ENCODE measurements around the gene NFU1. TPM values are rescaled to one million over a fixed set of nuclear protein-coding genes. Genes with fewer than 3 reads are reported as not detected.
A peak's percentile ranks its signal among the peaks of the same experiment; 100 is the strongest.
"Not testable (repeated sequence)": the region's sequence is repeated elsewhere in the genome, so short reads cannot be mapped to it uniquely, and the experiment has no call there.

The NFU1 gene
- total RNA-seq, 1 donor from 2014 or later = 94.2 TPM

DNA sequence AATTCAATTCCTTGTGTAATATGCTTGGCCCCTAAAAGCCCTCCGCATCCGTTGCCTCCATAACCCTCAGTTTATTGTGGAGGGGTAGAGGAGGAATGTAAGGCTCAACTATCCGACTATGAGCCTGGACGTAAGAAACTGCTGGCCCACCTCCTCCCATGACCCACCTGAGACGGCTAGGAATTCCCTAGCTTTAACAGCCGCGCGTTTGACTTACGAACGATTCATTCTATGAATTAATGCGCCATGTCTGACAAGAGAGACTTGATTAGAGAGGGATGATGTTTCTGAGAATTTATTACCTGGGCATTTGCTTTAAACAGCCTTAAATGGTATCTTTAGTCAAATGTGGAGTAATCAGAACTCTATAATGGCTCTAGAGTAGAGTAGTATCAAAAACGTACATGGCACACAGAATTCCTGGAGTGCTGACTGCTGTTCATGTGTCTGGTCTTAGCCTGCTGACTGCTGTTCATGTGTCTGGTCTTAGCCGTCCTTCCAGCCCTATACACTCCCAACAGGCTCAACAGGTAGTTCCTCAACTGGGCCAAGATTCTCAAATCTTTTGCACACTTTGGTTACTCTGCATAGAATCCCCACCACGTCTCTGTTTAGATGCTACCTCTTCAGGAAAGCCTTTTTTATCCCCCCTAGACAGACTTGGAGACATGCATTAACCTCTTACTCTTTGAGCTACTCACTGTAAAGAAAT, 49.3 kb downstream of the NFU1 start:
- DNase-seq (ENCODE audit: low spot score) = no peak

DNA sequence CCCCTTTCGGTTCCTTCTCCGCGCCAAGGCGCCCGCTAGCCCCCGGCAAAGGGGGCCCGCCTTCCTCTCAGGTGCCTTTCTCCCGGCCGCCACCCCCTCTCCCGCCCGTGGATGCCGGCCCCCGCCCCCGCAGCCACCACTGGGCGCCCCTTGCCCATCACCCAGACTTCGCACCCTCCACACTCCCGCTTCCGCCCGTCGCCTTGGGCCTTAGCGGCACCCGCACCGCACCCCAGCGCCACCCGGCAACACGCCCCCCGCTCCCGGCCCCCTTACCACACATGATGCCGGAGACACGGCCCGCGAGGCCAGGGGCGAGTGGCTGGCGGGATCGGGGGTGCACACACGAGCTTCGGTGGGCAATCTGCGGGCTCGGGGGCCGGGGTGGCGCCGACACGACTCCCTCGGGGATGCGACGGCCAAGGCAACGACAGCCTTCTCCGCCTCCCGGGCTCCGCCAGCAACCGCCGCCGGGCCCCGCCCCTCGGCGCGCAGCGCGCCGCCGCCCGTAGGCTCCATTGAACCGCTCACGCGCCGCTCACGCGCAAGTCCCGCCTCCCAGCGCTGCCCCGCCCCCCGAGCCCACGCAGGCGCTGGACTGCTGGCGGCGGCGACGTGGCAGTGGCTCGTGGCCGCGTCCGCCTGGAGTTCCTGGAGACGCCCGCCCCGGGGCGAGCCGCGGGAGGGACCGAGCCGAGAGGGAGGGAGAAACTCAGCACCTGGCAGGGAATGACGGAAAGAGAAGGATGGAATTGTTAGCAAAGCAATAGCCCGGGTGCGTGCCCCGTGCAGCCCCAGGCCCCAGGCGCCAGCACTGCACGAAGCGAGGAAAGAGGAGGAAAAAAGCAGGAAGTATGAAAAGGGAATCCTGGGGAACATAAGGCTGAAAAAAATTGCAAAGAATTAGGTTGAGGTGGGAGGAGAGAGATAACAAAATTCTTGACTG, 50.2 kb downstream of the NFU1 start, which contains the start of gene GFPT1:
Gene GFPT1, minus strand, starts transcription at position 439 of the 946 bp plus-strand sequence. Its CDS starts 156 bp downstream, at position 283.
- DNase-seq (ENCODE audit: low spot score) = peak; percentile 98

DNA sequence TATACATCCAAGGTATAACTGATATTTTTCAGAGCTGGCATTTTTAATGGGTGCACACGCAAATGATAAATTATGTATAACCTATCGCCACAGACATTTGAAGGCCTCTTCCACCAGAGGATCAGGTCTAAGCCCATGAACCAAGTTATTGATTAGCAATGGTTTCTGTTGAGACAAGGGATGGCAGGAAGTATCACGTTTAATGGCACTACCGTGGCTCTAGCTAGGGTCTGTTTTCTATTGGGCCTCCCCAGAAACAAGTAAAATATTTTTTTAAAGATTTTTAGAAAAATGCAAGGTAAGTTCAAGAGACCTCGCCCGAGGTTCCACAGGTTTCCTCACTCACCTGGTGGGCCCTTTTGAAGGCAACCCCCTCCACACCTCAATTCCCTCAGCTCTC, 50.9 kb downstream of the NFU1 start:
- no peak for DNase-seq (ENCODE audit: low spot score)

DNA sequence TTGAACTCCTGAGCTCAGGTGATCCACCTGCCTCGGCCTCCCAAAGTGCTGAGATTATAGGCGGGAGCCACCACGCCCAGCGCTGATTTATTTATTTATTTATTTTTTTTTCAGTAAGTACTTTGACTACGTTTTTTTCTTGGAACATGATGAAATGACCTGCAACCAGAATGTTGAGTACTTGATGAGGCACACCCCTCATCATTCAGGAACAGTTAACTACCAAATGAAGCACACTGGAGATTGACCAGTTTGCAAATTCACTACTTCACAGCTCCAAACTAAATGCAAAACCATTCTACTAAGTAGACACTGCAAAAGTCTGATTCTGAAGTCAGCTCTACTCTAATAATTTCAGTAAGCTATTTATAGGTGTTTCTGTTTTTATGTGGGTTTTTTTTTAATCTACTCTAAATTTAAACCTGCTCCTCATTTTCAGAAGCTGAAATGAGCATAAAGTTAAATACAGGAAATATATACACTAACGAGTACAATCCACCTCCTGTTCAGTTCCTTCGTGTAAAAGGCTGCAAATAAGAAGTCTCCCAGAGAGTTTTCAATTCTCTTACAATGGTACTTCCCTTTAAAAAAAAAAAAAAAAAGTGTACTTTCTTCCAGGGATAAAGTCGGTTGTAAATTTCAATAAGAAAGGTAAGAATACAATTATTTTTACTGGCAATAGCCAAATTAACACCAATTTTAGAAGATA, 51.6 kb downstream of the NFU1 start:
- DNase-seq (ENCODE audit: low spot score) = no peak

DNA sequence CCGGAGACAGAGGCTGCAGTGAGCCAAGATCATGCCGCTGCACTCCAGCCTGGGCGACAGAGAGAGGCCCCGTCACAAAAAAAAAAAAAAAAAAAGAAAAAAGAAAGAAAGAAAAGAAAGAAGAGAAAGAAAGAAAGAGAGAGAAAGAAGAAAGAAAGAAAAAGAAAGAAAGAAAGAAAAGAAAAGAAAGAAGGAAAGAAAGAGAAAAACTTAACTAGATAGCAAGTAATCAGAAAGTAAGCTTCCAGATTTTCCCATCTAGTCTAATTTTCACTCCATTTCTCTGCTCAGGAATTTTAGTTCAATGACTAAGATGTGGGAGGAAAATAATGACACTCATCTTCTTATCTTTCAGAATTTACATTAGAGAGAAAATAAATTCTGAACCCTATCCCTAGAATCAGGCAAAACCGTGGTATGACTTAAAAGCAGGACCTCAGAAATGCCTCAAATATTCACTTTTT, 52.6 kb downstream of the NFU1 start:
- DNase-seq (ENCODE audit: low spot score) = no peak

DNA sequence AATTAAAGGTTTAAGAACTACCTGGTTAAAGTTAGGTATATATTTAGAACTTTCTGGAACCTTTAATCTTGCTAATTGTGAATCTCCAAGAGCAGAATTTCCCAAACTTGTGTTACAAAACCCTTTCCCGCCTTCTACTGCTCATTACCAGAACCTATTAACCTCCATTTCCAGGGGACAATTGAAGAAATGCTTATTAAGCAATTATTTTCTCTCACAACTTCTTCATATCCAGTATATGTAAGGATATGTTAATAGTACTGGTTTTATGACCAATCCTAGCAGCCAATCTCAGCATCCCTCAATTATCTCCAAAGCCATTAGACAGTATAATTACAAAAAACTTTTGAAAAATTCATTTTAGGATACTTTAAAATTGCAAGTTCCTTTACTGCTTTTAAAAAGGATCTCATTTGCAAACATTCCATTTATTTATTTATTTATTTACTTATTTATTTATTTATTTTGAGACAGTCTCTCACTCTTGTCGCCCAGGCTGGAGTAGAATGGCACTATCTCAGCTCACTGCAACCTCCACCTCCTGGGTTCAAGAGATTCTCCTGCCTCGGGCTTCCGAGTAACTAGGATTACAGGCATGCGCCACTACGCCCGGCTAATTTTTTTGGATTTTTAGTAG, 53.9 kb downstream of the NFU1 start:
- no peak for DNase-seq (ENCODE audit: low spot score)

DNA sequence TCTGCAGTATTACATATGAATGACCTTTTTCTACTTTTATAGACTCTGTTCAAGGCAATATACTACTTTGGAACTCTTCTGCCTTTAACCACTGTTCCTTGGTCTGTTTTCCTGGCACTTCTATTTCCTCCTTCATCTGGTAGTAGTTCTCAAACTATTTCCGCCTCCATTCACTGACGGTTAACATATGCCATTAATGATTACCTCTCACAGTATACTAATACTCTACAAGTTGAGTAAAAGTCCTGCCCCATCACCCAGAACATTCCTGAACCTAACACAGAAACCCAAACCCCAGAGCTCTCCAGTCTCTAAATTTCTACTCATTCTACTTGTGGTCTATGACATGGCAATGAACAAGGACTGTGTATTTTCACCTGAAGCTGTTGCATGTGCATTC, 54.7 kb downstream of the NFU1 start:
- no peak for DNase-seq (ENCODE audit: low spot score)

DNA sequence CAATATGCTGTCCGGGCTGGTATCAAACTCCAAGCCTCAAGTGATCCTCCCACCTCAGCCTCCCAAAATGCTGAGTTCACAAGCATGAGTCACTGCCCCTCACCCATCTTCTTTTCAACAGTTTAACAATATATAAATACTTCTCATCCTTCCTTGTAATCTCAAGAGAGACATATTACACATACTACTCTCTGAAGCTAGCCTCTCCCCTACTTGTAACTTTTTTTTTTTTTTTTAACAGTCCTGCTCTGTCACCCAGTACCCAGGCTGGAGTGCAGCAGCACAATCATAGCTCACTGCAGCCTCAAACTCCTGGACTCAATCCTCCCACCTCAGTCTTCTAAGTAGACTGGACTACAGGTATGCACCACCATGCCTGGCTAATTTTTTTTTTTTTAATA, 55.9 kb downstream of the NFU1 start:
- DNase-seq (ENCODE audit: low spot score) = no peak

DNA sequence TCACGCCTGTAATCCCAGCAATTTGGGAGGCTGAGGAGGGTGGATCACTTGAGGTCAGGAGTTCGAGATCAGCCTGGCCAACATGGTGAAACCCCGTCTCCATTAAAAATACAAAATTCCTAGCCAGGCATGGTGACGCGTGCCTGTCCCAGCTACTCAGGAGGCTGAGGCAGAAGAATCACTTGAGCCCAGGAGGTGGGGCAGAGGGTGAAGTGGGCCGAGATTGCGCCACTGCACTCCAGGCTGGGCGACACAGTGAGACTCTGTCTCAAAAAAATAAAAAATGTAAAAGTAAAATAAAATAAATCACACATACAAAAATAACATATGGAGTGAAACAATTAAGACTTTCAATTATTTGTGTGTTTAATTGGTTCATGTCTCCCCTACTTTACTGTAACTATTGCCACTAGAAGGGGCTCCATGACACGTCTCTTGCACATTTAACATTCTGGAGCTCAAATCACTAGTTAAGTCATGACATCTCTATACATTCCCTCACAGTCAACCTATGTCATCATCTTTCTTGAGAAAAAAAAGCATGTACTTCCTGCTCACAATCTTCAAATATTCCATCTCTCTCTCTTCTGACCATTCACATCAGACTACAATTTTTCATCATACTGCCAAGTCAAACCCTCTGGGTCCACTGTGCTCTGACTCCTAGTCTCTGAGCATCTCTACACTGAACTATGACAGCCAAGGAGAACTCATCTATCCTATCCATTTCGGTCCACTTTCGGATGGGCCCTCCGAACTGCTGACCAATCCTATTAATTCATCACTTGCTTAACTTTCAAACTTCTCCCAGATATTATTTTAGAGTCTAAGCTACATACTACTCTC, 56.9 kb downstream of the NFU1 start:
- DNase-seq (ENCODE audit: low spot score) = no peak

DNA sequence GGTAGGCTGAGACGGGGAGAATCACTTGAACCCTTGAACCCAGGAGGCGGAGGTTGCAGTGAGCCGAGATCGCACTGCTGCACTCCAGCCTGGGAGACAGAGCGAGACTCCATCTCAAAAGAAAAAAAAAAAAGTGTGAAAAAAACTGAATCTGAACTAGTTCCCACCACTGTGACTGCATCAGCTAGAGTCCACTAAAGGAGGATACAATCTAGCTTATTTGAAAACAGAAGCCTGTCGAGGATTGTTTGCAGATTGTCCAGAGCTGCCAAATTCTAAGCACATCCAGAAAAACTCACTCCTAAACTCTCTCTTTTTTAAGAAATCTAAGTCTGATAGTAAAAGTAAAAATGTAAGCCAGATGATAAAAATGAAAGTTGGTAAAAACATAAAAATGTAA, 60.8 kb downstream of the NFU1 start:
- no peak for DNase-seq (ENCODE audit: low spot score)

DNA sequence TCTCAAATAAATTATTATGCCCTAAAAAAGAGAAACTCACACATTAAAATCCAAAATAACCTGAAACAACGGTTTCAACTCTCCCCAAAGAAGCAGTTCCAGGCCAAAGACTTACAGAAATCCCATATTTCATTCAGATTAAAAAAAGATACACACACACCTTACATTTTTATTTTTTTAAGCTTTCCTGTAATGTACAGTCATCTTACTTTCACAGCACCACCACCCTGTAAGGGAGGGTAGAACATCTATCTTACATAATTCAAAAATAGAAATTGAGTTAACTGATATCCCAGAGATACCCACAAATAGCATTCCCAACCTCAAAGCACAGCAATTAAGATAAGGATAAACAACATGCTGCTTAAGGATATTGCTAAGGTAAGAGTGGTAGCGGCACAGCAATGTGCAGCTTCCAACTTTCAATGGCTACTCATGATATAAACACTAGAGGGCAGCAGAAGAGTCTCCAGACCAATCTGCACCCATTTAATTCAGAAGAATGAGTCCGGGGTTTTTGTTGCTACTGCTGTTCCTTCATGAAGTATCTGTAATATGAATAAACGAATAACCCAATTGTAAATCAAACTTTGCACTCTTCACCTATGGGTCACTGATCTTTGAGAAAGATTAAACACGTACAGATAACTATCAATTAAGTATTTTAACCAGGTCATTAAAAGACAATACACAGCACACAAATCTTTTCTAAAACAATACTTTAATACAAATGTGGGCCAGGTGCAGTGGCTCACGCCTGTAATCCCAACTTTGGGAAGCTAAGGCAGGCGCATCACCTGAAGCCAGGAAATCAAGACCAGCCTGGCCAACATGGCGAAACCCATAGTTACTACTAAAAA, 61.5 kb downstream of the NFU1 start:
- no peak for DNase-seq (ENCODE audit: low spot score)

DNA sequence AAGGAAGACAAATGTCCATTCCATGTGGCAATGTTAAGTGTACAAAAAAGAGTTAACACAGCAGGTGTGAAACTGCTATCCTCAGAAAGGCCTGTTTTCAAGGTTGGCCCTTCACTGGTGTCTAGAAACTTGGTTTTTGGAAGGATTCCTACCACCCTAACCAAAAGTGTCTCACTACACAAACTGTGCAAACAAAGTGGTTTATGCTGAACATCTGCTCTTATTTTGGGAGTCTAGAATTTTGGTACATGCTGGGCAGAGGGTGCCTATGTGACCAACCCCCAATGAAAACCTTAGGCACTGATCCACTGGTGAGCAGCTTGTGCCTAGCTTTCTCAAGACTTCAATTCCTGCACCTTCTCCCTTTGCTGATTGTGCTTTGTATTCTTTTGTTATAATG, 64.5 kb downstream of the NFU1 start:
- no peak for DNase-seq (ENCODE audit: low spot score)

DNA sequence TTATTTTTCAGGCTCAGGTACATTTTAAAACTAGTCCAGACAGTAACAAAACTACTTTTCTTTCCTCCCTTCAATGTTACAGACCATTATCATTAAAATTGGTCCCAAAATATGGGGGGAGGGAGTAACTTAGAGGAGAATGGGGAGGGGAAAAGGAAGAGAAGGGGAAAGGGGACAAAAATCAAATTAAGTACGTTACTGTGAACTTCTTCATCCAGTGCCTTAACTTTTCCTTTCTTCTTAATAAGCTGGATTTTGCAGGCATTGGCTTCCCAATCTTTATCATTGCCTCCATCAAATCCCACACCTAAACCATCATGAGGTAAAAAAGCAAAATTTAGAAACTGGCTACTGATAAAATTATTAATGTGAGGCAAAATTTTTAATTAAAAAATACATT, 67.4 kb downstream of the NFU1 start:
- no peak for DNase-seq (ENCODE audit: low spot score)

DNA sequence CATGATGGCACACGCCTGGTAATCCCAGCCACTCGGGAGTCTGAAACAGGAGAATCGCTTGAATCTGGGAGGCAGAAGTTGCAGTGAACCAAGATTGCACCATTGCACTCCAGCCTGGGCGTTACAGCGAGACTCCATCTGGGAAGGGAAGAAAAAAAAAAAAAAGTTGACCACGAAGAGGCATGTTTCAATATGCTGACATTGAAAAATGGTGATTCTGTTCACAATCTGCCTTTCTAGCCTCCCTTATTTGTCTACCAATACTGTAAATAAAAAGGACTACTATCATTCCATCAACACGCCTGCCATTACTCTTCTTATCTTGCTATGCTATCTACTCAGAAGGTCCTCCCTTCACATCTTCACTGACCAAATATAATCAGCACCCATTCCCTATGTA, 68.6 kb downstream of the NFU1 start:
- DNase-seq (ENCODE audit: low spot score) = no peak

DNA sequence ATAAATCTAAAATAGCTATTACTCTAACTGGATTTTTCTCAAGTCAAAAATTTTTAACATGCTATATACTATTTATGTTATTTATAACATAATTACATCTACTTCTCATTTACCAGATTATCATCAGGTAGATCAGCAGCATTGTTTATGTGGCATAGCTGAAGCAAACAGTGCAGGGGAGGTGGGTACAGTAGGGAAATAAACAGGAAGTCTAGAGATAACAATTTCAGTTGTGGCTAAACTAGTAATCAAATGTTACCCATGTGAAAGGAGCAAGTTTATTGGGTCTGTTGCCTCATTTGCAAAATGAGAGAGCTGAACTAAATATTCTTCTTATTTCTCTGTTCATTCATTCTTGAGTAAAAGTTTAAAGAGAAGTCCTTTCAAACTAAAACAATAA, 77.9 kb downstream of the NFU1 start:
- no peak for DNase-seq (ENCODE audit: low spot score)

DNA sequence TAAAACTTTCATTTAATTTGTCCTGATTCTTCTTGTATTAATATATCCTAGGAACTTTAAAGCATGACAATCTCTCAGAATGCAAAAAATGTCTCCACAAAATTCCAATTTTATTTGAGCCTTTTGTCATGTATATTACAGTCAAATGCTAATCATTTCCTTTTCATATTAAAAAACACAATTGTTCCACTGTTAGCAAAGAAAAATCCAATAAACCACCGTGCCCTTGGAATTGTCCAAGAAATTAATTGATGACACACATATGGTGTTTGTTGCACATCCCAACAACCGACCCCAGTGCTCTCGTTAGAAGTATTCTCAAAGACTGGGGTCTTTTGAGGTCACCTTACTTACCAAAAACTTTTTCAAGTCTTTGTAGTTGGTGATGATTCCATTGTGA, 78.3 kb downstream of the NFU1 start:
- no peak for DNase-seq (ENCODE audit: low spot score)

DNA sequence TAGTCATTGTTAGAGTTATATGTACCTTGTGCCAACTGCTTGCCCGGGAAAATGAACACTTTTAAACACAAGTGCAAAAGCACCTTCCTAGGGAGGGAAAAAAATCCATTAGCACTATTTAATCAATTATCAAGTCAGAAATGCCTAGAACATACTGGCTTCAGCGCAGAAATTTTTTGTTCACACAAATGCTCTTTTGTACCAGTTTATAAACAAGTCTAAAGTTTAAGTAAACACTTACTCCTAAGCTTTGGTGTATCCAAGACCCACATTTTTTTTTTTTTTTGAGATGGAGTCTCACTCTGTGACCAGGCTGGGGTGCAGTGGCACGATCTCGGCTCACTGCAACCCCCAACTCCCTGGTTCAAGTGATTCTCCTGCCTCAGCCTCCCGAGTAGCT, 80.8 kb downstream of the NFU1 start:
- DNase-seq (ENCODE audit: low spot score) = no peak

DNA sequence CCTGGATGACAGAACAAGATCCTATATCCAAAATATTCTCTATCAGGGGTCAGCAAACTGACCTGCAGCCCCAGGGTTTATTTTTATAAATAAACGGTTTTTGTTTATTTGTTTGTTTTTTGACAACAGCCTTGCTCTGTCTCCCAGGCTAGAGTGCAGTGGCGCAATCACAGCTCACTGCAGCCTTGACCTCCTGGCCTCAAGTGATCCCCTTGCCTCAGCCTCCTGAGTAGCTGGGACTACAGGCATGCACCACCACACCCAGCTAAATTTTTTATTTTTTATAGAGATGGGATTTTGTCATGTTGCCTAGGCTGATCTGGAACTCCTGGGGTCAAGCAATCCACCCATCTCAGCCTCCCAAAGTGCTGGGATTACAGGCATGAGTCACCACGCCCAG, 82.3 kb downstream of the NFU1 start:
- not testable (repeated sequence) for DNase-seq (ENCODE audit: low spot score)

DNA sequence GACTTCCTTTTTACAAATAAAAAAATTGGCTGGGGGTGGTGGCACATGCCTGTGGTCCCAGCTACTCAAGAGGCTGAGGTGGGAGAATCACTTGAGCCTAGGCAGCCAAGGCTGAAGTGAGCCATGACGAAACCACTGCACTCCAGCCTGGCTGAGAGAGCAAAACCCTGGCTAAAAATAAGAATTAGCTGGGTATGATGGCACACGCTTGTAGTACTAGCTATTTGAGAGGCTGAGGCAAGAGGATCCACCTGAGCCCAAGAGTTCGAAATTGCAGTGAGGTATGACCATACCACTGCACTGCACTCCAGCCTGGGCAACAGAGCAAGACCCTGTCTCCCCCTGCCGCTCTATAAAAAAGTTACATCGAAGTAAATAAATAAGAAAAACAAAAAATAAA, 83.9 kb downstream of the NFU1 start:
- DNase-seq (ENCODE audit: low spot score) = no peak
